Fibroblast of lung (primary cell): ENCODE results near the gene CYTH2. TPM values are rescaled to one million over a fixed set of nuclear protein-coding genes. Genes with fewer than 3 reads are reported as not detected.
"Not testable (repeated sequence)": the region's sequence is repeated elsewhere in the genome, so short reads cannot be mapped to it uniquely, and the experiment has no call there.

ENCODE experiments used
- DNase-seq, 2 donors: peaks; one replicate each; pipeline versions ENCODE4 v3.0.0 to v3.0.0-alpha.2; 2010; ENCODE audit warnings: low read depth in 2 of 2
- H2AFZ ChIP-seq: 2 replicates; pipeline ENCODE4 v1.5.1; 2012; ENCODE audit warnings: low read length, control low read depth, inconsistent platforms
- H3K27ac ChIP-seq: 2 replicates; pipeline ENCODE4 v1.5.1; 2011; ENCODE audit warnings: low read length, control low read depth; ENCODE audit not compliant: insufficient read depth
- H3K27me3 ChIP-seq: 2 replicates; pipeline ENCODE4 v1.5.1; 2011; ENCODE audit warnings: mild to moderate bottlenecking, low read length; ENCODE audit not compliant: control insufficient read depth, insufficient read depth
- H3K36me3 ChIP-seq: 2 replicates; pipeline ENCODE4 v1.5.1; 2011; ENCODE audit warnings: low read length; ENCODE audit not compliant: control insufficient read depth, insufficient read depth
- H3K4me1 ChIP-seq: 2 replicates; pipeline ENCODE4 v1.5.1; 2011; ENCODE audit warnings: low read length; ENCODE audit not compliant: control insufficient read depth, insufficient read depth; ENCODE audit errors: extremely low read depth
- H3K4me2 ChIP-seq: 2 replicates; pipeline ENCODE4 v1.5.1; 2011; ENCODE audit warnings: low read length, control low read depth; ENCODE audit not compliant: insufficient read depth; ENCODE audit errors: extremely low read depth
- H3K4me3 ChIP-seq, 4 experiments: fragments of 200-600 bp in 1 of 4; sonication (generic) in 1 of 4; replicated peaks in 1 of 4; 2 replicates each; pipeline ENCODE4 v1.5.1; 2011 to 2016; ENCODE audit warnings: low read length in 4 of 4, low read depth in 3 of 4, mild to moderate bottlenecking in 3 of 4, control low read depth in 2 of 4, inconsistent platforms in 1 of 4, mixed read lengths in 1 of 4; ENCODE audit not compliant: insufficient read depth in 1 of 4; ENCODE audit errors: control extremely low read depth in 1 of 4
- H3K79me2 ChIP-seq: 2 replicates; pipeline ENCODE4 v1.5.1; 2012; ENCODE audit warnings: mild to moderate bottlenecking, low read length, inconsistent platforms; ENCODE audit not compliant: control insufficient read depth, insufficient read depth
- H3K9ac ChIP-seq: 2 replicates; pipeline ENCODE4 v1.5.1; 2011; ENCODE audit warnings: mild to moderate bottlenecking, low read length, control low read depth; ENCODE audit not compliant: insufficient read depth
- H3K9me3 ChIP-seq: 2 replicates; pipeline ENCODE4 v1.5.1; 2012; ENCODE audit warnings: low read depth, low read length; ENCODE audit not compliant: control insufficient read depth, insufficient read depth
- H4K20me1 ChIP-seq: 2 replicates; pipeline ENCODE4 v1.5.1; 2011; ENCODE audit warnings: low read length; ENCODE audit not compliant: control insufficient read depth, insufficient read depth; ENCODE audit errors: extremely low read depth
- EZH2 ChIP-seq: IDR thresholded peaks from 2 replicates; pipeline ENCODE4 v1.5.1; 2012; ENCODE audit warnings: low read length, control low read depth, mild to moderate bottlenecking; ENCODE audit errors: missing control alignments
- polyA plus RNA-seq, 2 donors: library from polyadenylated mRNA; depleted of rRNA in 1 of 2; stranded (reverse) in 1 of 2; unstranded in 1 of 2; fragments of >200 nt; gene quantifications; 2 replicates each; pipeline ENCODE4 v1.2.1, GENCODE V29; 2011 to 2012; ENCODE audit warnings: missing spikeins in 1 of 2
- total RNA-seq: library from RNA; depleted of rRNA; stranded (reverse); fragments of >200 nt; gene quantifications from 2 replicates; pipeline ENCODE4 v1.2.1, GENCODE V29; 2014
- TF ChIP-seq, protein P1 (sequence below), 2 donors: IDR thresholded peaks in 1 of 2; conservative IDR thresholded peaks in 1 of 2; 1 replicate in 1 of 2; 2 replicates in 1 of 2; pipeline ENCODE4 v1.5.1; 2011 to 2012; ENCODE audit warnings: low read length in 2 of 2, control low read depth in 1 of 2, inconsistent platforms in 1 of 2, low read depth in 1 of 2, mild to moderate bottlenecking in 1 of 2

The CYTH2 gene
- total and polyA plus RNA-seq, 2 donors (not counting 1 experiment from before 2014, with no cell fraction given): 18.6 to 25.8 TPM

DNA sequence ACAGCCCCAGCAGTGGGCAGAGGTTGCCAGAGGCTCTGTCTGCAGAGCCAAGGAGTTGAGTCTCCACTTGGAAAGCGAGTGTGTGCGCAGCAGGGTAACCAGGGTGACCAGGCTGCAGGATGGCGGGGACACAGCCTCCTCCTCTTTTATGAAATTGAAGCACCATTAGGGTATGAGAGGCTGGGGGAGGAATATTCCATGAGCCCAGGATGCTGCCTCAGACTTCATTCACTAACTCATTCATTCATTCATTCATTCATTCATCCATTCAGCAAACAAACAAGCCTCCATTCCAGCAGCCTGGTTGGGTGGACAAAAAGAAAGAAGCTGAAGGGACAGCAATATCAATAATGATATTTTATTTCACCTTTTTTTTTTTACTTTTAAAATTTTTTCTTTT lies 49.0 kb downstream of the CYTH2 start:
- peaks cover 3% of the 10 kb centered on the region for H3K27me3 ChIP-seq
- H3K4me3 ChIP-seq: no peak overlapping the region
- no peaks in the 10 kb centered on the region for H3K36me3 ChIP-seq
- no peaks in the 10 kb centered on the region for H4K20me1 ChIP-seq
- no peak for DNase-seq
- H3K4me1 ChIP-seq: peaks cover 2% of the 10 kb centered on the region
- no peaks in the 10 kb centered on the region for H3K79me2 ChIP-seq
- no peak for TF ChIP-seq EZH2
- TF ChIP-seq, protein P1, sequence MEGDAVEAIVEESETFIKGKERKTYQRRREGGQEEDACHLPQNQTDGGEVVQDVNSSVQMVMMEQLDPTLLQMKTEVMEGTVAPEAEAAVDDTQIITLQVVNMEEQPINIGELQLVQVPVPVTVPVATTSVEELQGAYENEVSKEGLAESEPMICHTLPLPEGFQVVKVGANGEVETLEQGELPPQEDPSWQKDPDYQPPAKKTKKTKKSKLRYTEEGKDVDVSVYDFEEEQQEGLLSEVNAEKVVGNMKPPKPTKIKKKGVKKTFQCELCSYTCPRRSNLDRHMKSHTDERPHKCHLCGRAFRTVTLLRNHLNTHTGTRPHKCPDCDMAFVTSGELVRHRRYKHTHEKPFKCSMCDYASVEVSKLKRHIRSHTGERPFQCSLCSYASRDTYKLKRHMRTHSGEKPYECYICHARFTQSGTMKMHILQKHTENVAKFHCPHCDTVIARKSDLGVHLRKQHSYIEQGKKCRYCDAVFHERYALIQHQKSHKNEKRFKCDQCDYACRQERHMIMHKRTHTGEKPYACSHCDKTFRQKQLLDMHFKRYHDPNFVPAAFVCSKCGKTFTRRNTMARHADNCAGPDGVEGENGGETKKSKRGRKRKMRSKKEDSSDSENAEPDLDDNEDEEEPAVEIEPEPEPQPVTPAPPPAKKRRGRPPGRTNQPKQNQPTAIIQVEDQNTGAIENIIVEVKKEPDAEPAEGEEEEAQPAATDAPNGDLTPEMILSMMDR (conservative IDR thresholded peaks at IDR 0.05 in 1 of 2, IDR thresholded peaks at IDR 0.05 in 1 of 2; ENCODE audit: low read depth in 1 of 2, low read length in 2 of 2): no peak
- H3K9me3 ChIP-seq: no peaks in the 10 kb centered on the region
- H3K4me2 ChIP-seq: no peak overlapping the region
- H2AFZ ChIP-seq: no peak overlapping the region
- H3K27ac ChIP-seq: no peak overlapping the region
- H3K9ac ChIP-seq: no peak overlapping the region

DNA sequence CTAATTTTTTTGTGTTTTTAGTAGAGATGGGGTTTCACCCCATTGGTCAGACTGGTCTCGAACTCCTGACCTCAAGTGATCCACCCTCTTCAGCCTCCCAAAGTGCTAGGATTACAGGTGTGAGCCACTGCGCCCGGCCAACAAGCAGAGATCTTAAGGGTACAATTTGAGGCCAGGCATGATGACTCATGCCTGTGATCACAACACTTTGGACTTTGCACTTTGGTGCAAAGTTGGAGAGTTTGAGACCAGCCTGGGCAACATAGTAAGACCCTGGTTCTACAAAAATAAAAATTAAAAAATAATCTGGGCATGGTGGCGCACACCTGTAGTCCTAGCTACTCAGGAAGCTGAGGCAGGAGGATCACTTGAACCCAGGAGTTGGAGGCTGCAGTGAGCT lies 50.3 kb downstream of the CYTH2 start:
- not testable (repeated sequence) for DNase-seq, H3K4me2 ChIP-seq, H4K20me1 ChIP-seq, H3K79me2 ChIP-seq, H3K4me3 ChIP-seq, H3K9ac ChIP-seq, H3K36me3 ChIP-seq, H3K27ac ChIP-seq, H3K4me1 ChIP-seq, H2AFZ ChIP-seq, H3K9me3 ChIP-seq, H3K27me3 ChIP-seq

DNA sequence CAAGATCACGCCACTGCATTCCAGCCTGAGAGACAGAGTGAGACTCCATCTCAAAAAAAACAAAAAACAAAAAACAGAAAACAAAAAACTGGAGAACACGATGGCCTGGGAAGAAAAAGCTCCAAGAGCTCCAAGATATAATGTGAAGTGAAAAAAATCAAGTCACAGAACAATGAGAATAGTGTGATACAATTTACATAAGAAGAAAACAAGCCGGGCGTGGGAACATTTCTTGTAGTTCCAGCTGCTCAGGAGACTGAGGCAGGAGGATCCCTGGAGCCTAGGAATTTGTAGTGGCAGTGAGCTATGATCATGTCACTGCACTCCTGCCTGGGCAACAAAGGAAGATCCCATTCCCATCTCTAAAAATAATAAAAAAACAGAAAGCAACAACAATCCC lies 51.0 kb downstream of the CYTH2 start:
- Histone ChIP-seq H3K4me3 (no peak overlapping the region), H3K4me2 (no peak overlapping the region), H2AFZ (no peak overlapping the region), H3K4me1 (no peaks in the 10 kb centered on the region), H3K9ac (no peak overlapping the region), H3K79me2 (no peaks in the 10 kb centered on the region), H3K27me3 (no peaks in the 10 kb centered on the region), H4K20me1 (no peaks in the 10 kb centered on the region), H3K27ac (no peak overlapping the region), H3K36me3 (no peaks in the 10 kb centered on the region), H3K9me3 (no peaks in the 10 kb centered on the region)
- TF ChIP-seq, protein P1 (conservative IDR thresholded peaks at IDR 0.05 in 1 of 2, IDR thresholded peaks at IDR 0.05 in 1 of 2; ENCODE audit: low read depth in 1 of 2, low read length in 2 of 2): no peak
- no peak for TF ChIP-seq EZH2
- DNase-seq: no peak
